Tibial artery (tissue), 4 donors: Measurements from ENCODE around the gene PTPN6.
A peak's percentile ranks its signal among the peaks of the same experiment; 100 is the strongest.

Experiments
- DNase-seq, 2 donors: peaks; one replicate each; pipeline ENCODE4 v3.0.0-alpha.2; 2019
- H3K27ac ChIP-seq, 2 donors: fragments of 200-600 bp; sonication (generic) in 1 of 2; 1 replicate in 1 of 2; 2 replicates in 1 of 2; pipeline ENCODE4 v1.5.1; 2018 to 2019; ENCODE audit warnings: mild to moderate bottlenecking in 1 of 2
- H3K27me3 ChIP-seq, 2 donors: fragments of 200-600 bp; sonication (generic) in 1 of 2; one replicate each; pipeline versions ENCODE4 v1.5.1 to v1.6.0; 2016 to 2019
- H3K36me3 ChIP-seq, 3 donors: fragments of 200-600 bp; sonication (generic) in 2 of 3; one replicate each; pipeline ENCODE4 v1.5.1; 2016 to 2019; ENCODE audit warnings: mild to moderate bottlenecking in 2 of 3
- H3K4me1 ChIP-seq, 4 donors: fragments of 200-600 bp; sonication (generic) in 2 of 4; 1 replicate in 3 of 4; 2 replicates in 1 of 4; pipeline ENCODE4 v1.5.1; 2016 to 2019
- H3K4me3 ChIP-seq, 2 donors: fragments of 200-600 bp; sonication (generic) in 1 of 2; 1 replicate in 1 of 2; 2 replicates in 1 of 2; pipeline ENCODE4 v1.5.1; 2018 to 2019; ENCODE audit warnings: mild to moderate bottlenecking in 2 of 2
- H3K9me3 ChIP-seq, 3 donors: fragments of 200-600 bp; sonication (generic) in 1 of 3; one replicate each; pipeline ENCODE4 v1.5.1; 2016 to 2019
- CTCF ChIP-seq, 2 experiments: fragments of 200-600 bp in 1 of 2; fragments of 450-650 bp in 1 of 2; IDR thresholded peaks; one replicate each; pipeline ENCODE4 v1.5.1; 2017 to 2019; ENCODE audit warnings: antibody characterized with exemption in 2 of 2, mild to moderate bottlenecking in 1 of 2, moderate library complexity in 1 of 2
- intact Hi-C: fragments of 100-400 bp; cut with DNase I; formaldehyde crosslinking; loops from one replicate; pipeline ENCODE4 v1.15.0; 2023; ENCODE audit warnings: low total_unique reads

Gene PTPN6

DNA sequence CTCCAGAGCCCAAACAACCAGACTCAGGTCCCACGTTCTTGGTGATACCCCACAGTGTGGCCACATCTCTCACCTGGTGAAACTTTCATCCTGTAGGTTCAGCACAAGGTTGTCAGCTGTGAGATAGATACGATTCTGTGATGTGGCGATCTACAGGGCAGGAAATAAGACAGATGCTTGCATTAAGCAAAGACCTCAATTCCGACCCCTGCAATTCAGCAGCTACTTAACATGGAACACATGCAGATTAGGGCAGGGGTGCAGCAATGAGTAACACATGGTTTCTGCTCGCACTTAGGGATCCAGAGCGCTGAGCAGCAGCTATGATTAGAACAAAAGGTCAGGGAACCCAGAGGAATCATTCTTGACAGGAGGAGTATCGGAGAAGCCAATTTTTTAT lies 15.2 kb downstream of the PTPN6 start:
- Histone ChIP-seq H3K4me3 (no peak overlapping the region), H3K27ac (no peak overlapping the region), H3K4me1 (peaks cover 10 to 46% (median 33%) of the 10 kb centered on the region in 4 donors), H3K27me3 (no peaks in the 10 kb centered on the region), H3K9me3 (no peaks in the 10 kb centered on the region), H3K36me3 (peaks cover 32 to 43% (median 42%) of the 10 kb centered on the region in 3 donors)
- intact Hi-C loops, result loop anchor here (5.0 kb wide), 1 partner anchor 99 kb away; the partner anchor contains the start of gene TPI1
- no peak for DNase-seq
- TF ChIP-seq CTCF (IDR thresholded peaks at IDR 0.05), result no peak

DNA sequence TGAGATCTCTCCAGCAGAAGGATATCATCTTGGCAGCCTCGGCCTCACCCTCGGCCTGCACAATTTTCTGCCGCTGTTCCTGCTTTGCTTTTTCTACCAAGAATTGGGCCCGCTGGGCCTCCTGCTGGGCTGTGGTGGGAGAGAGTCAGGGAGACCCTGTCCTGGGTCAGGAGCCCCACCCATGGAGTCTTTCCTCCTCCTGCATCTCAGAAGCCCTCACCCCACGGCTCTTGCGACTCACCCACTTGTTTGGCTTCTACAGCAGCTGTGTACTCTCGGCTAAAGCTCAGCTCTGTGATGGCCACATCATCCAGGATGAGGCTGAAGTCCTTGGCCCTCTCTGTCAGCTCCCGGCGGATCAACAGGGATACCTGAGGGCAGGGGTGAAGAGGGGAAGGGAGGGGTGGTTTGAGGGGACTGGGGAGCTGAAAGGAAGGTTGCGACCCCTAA lies 16.5 kb downstream of the PTPN6 start:
- intact Hi-C loops, result loop anchor here (5.0 kb wide), 1 partner anchor 100 kb away; the partner anchor contains the start of gene TPI1
- peaks cover 10 to 39% (median 27%) of the 10 kb centered on the region in 4 donors for H3K4me1 ChIP-seq
- DNase-seq, result no peak

GRCh38 chr12:6968426-6968825 lies 17.3 kb downstream of the PTPN6 start:
- H3K27ac ChIP-seq, result no peak overlapping the region
- intact Hi-C loops, result loop anchor here (5.0 kb wide), 1 partner anchor 101 kb away; the partner anchor contains the start of gene TPI1
- H3K27me3 ChIP-seq, result no peaks in the 10 kb centered on the region
- peaks cover 32 to 45% (median 42%) of the 10 kb centered on the region in 3 donors for H3K36me3 ChIP-seq
- H3K4me1 ChIP-seq, result peaks cover 10 to 39% (median 27%) of the 10 kb centered on the region in 4 donors
- DNase-seq, result no peak
- no peak for TF ChIP-seq CTCF (IDR thresholded peaks at IDR 0.05)
- no peak overlapping the region for H3K4me3 ChIP-seq
- no peaks in the 10 kb centered on the region for H3K9me3 ChIP-seq

More for the DNA sequence above, 16.5 kb downstream of the PTPN6 start:
- H3K36me3 ChIP-seq, result peaks cover 32 to 43% (median 42%) of the 10 kb centered on the region in 3 donors
- no peak overlapping the region for H3K27ac ChIP-seq
- H3K4me3 ChIP-seq, result no peak overlapping the region
- no peak for TF ChIP-seq CTCF (IDR thresholded peaks at IDR 0.05)
- H3K27me3 ChIP-seq, result no peaks in the 10 kb centered on the region
- H3K9me3 ChIP-seq, result no peaks in the 10 kb centered on the region

DNA sequence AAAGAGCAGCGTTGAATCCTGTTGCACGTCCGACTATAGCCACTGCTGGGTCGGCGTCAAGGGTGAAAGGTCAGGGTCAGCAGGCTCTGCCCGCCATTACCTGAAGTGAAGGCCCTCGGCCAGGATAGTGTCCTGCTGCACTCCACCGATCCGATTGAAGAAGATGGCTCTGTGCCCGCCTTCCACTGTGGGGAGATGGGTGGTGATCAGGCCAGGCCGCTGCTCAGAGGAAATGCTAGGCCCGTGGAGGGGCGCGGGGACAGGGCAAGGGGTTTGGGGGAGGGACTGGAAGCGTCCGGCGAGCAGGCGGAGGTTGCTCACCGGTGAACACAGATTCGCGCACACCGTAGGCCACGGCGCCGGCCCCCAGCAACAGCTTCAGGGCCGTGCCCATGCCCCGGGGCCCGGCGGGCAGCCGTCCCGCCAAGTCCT lies 19.0 kb downstream of the PTPN6 start:
- H3K27ac ChIP-seq, result peak overlapping the region; percentile 86 to 95
- H3K4me3 ChIP-seq, result peak overlapping the region; percentile 81 to 93
- no peak for TF ChIP-seq CTCF (IDR thresholded peaks at IDR 0.05)
- H3K9me3 ChIP-seq, result no peaks in the 10 kb centered on the region
- intact Hi-C loops, result loop anchor here (5.0 kb wide), 1 partner anchor 47 kb away; the partner anchor contains the start of gene LPCAT3
- peak in 1 of 2 donors; percentile 47 for DNase-seq
- peaks cover 45 to 56% (median 54%) of the 10 kb centered on the region in 3 donors for H3K36me3 ChIP-seq
- H3K27me3 ChIP-seq, result no peaks in the 10 kb centered on the region
- peaks cover 10 to 30% (median 25%) of the 10 kb centered on the region in 4 donors for H3K4me1 ChIP-seq

DNA sequence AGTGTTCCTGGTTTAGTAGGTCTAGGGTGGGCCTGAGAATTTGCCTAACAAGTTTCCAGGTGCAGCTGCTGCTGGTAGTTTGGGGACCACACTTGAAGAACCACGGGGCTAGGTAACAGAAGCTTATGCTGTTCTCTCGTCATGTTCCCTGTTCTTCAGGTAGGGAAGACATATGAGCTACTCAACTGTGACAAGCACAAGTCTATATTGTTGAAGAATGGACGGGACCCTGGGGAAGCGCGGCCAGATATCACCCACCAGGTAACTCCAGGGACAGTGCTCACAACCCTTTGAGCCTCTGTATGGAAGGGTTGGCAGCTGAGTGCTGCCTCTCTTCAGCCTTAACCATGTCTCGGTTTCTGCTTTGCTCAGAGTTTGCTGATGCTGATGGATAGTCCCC lies 23.0 kb downstream of the PTPN6 start:
- no peak for TF ChIP-seq CTCF (IDR thresholded peaks at IDR 0.05)
- peaks cover 4 to 16% (median 14%) of the 10 kb centered on the region in 4 donors for H3K4me1 ChIP-seq
- no peak overlapping the region for H3K4me3 ChIP-seq
- peaks cover 43 to 59% (median 55%) of the 10 kb centered on the region in 3 donors for H3K36me3 ChIP-seq
- H3K27me3 ChIP-seq, result no peaks in the 10 kb centered on the region
- peak in 1 of 2 donors; percentile 17 for DNase-seq
- H3K9me3 ChIP-seq, result no peaks in the 10 kb centered on the region
- intact Hi-C loops, result loop anchor here (5.0 kb wide), 1 partner anchor 43 kb away; the partner anchor contains the start of gene LPCAT3
- H3K27ac ChIP-seq, result no peak overlapping the region
